Suppressor macrophage (primary cell): ENCODE results near the gene SRPK2.
"Not testable (repeated sequence)": the region's sequence is repeated elsewhere in the genome, so short reads cannot be mapped to it uniquely, and the experiment has no call there.

Experiments used
- DNase-seq, 4 experiments: peaks; one replicate each; pipeline ENCODE4 v3.0.0-alpha.2; 2020 to 2022

The SRPK2 gene

GRCh38 chr7:105339404-105340323 lies 49.1 kb downstream of the SRPK2 start:
- DNase-seq = no peak

DNA sequence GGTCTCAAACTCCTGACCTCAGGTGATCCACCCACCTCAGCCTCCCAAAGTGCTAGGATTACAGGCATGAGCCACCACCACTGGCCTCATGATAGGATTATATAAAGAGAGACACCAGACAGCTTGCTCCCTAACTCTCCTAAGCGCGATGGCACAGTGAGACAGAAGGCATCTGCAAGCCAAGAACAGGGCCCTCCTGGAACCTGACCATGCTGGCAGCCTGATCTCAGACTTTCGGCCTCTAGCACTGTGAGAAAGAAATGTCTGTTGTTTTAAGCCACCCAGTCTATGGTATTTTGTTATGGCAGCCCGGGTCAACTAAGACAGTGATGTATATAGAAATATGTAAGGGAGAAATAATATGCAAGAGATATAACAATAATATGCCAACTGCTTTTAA lies 51.2 kb downstream of the SRPK2 start:
- DNase-seq = no peak

DNA sequence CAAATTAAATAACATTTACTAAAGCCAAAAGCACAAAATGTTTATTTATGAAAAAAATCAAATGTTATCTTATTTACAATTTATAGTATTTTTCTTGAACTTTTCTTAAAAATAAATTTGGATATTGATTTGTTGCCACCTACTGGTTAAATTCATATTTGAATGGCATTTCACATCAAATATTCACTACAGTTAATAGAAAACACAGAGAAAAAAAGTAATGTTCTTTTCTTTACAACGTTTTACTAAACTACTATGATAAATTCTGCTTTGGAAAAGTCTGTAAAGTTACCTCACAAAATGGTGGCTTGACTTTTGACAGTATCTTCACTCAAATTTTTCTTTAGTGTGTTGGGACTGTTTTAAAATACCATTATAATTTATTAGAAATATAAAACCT lies 52.7 kb downstream of the SRPK2 start:
- DNase-seq = peak in 2 of 4 experiments; percentile 36 to 58

- not testable (repeated sequence) for DNase-seq
These were observed 56.1 kb downstream of the SRPK2 start for GRCh38 chr7:105332661-105333060.

DNA sequence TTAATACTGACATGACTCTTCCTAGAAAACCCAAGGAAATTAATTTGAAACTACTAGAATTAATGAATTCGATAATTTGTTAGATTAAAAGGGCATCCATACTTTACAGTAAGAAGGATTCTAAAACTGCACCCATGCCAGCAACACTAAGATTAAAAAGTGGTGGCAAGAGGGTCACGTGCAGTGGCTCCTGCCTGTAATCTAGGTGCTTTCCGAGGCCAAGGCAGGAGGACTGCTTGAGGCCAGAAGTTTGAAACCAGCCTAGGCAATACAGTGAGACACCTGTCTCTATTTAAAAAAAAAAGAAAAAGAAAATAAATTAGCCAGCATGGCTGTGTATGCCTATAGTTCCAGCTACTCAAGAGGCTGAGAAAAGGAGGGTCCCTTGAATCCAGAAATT lies 58.2 kb downstream of the SRPK2 start:
- no peak for DNase-seq

DNA sequence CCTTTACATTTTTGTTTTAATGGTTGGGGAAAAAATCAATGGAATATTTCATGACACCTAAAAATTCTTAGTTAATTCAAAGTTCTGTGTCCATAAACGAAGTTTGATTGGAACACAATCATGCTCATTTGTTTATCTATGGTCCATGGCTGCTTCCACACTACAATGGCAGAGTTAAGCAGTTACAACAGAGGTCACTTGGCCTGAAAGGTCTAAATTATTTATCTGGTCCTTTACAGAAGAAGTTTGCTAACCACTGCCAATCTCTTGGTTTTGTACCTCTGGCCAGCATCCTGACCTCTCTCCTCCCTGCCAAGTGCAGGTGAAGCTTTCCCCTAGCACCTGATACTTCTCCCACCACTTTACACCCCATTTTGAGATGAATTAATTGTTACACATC lies 61.5 kb downstream of the SRPK2 start:
- no peak for DNase-seq

GRCh38 chr7:105325216-105325904 lies 63.4 kb downstream of the SRPK2 start:
- peak; percentile 50 to 89 (median 70) for DNase-seq

DNA sequence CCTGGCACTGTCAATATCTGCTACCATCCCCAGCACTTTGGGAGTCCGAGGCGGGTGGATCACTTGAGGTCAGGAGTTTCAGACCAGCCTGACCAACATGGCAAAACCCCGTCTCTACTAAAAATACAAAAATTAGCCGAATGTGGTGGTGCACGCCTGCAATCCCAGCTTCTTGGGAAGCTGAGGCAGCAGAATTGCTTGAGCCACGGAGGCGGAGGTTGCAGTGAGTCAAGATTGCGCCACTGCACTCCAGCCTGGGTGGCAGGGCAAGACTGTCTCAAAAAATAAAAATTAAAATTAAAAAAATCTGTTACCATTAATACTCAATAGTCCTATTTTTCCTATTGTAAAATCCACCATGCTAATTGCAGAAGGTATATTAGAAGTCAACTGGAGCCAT lies 64.1 kb downstream of the SRPK2 start:
- DNase-seq = peak; percentile 20 to 60 (median 58)

- DNase-seq = peak in 2 of 4 experiments; percentile 19 to 44
These were observed 65.4 kb downstream of the SRPK2 start for GRCh38 chr7:105323366-105323765.

DNA sequence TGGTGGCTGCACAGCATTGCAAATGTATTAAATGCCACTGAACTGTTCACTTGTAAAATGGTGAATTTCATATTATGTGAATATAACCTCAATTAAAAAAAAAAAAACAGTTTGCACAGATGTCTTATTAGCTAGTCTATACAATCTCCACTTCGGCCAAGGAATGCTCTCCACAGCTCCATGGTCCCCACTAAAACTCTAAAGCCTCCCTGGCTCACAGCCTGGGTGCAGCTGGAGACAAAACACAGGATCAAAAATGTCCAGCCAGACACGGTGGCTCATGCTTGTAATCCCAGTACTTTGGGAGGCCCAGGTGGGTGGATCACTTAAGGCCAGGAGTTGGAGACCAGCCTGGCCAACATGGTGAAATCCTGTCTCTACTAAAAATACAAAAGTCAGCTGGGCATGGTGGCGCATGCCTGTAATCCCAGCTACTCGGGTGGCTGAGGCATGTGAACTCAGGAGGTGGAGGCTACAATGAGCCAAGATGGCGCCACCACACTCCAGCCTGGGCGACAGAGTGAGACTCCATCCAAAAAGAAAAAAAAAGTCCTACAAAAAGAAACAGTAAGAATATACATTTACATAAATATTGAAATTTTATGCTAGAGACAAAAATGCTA lies 66.0 kb downstream of the SRPK2 start:
- no peak for DNase-seq

DNA sequence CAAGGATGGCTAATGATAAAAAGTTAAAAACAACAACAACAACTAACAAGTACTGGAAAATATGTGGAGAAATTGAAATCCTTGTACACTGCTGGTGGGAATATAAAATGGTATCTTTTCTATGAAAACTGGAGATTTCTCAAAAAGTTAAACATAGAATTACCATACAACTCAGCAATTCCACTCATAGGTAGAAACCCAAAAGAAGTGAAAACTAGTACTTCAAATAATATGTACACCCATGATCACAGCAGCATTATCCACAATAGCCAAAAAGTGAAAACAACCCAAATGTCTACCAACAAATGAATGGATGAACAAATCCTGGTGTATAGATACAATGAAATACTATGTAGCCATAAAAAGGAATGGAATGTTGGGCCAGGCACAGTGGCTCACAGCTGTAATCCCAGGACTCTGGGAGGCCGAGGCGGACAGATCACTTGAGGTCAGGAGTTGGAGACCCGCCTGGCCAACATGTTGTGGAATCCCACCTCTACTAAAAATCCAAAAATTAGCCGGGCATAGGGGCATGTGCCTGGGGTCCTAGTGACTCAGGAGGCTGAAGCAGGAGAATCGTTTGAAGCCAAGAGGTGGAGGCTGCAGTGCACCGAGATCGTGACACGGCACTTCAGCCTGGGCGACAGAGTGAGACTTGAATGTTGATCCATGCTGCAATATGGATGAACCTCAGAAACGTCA lies 66.8 kb downstream of the SRPK2 start:
- DNase-seq = no peak

- no peak for DNase-seq
These were observed 67.8 kb downstream of the SRPK2 start for GRCh38 chr7:105320896-105321295.

- no peak for DNase-seq
These were observed 69.1 kb downstream of the SRPK2 start for GRCh38 chr7:105319578-105319977.

GRCh38 chr7:105316578-105317344 lies 72.0 kb downstream of the SRPK2 start:
- DNase-seq = no peak

GRCh38 chr7:105315357-105315756 lies 73.4 kb downstream of the SRPK2 start:
- DNase-seq = no peak

GRCh38 chr7:105309235-105310169 lies 79.2 kb downstream of the SRPK2 start:
- no peak for DNase-seq

DNA sequence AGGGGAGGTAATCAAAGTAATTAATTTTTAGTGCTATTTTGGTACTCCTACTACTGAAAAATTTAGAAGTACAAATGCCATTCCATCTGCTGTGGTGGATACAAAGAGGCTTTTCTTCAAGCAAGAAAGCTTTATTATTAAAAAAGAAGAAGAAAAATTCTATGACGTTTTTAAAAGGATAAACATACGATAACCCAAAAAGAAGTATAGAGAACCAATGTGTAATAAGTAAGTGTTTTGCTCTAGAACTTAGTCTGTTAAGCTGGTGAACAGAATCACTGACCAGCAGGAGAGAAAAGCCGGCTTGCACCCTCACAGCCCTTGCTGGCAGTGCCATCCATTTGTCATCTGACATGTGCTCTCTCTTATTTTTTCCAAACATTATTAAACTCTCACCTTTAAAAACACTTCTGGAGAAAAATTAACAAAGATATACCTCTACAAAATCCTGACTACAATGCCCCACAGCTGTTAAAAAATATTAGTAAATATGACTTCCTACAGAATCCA lies 81.5 kb downstream of the SRPK2 start:
- DNase-seq = no peak

DNA sequence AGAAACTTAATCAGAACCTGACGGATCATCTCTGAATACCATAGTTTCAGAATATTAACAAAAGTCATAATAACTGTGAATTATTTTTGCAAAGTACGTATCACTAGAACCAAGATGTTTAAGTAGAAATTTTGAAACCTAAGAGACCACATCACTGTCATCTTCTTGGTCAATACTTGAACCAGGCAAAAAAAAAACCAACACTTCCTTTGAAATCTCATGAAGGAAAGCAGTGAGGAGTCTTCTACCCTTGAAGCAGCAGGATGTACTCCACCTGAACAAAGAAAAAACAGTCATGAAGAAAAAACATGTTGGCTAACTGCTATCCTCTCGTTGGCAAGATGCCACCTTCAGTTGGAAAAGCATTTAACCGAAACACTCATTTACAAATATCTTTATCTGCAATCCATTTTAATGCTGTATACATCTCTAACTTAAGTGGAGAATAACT lies 82.4 kb downstream of the SRPK2 start:
- no peak for DNase-seq

GRCh38 chr7:105305633-105306032 lies 83.1 kb downstream of the SRPK2 start:
- DNase-seq = no peak
